ENCODE measurements around the gene TANGO6. TPM values are rescaled to one million over a fixed set of nuclear protein-coding genes. Genes with fewer than 3 reads are reported as not detected.
"Not testable (repeated sequence)": the region's sequence is repeated elsewhere in the genome, so short reads cannot be mapped to it uniquely, and the experiment has no call there.

TANGO6 gene
- total RNA-seq, 1 donor from 2014 or later: 25.3 TPM

GRCh38 chr16:69114976-69115355, 271.6 kb downstream of the TANGO6 start:
- intact Hi-C loops (cut with micrococcal nuclease): no loop called here

GRCh38 chr16:69115361-69115760, 272.0 kb downstream of the TANGO6 start:
- intact Hi-C loops (cut with micrococcal nuclease): no loop called here

GRCh38 chr16:69115837-69116236, 272.5 kb downstream of the TANGO6 start:
- intact Hi-C loops (cut with micrococcal nuclease): no loop called here

- intact Hi-C loops (cut with micrococcal nuclease): no loop called here
Observed at GRCh38 chr16:69116256-69116875, 273.0 kb downstream of the TANGO6 start.

GRCh38 chr16:69116906-69117305, 273.6 kb downstream of the TANGO6 start:
- intact Hi-C loops (cut with micrococcal nuclease): no loop called here

- intact Hi-C loops (cut with micrococcal nuclease): no loop called here
Observed at GRCh38 chr16:69118468-69118867, 275.1 kb downstream of the TANGO6 start.

GRCh38 chr16:69118994-69119393, 275.7 kb downstream of the TANGO6 start:
- intact Hi-C loops (cut with micrococcal nuclease): no loop called here

- intact Hi-C loops (cut with micrococcal nuclease): no loop called here
Observed at GRCh38 chr16:69119536-69119935, 276.2 kb downstream of the TANGO6 start.

GRCh38 chr16:69120096-69120664, 276.8 kb downstream of the TANGO6 start:
- intact Hi-C loops (cut with micrococcal nuclease): no loop called here

- intact Hi-C loops (cut with micrococcal nuclease): loop anchor here (1.0 kb wide), 3 partner anchors 222 to 596 kb away; no protein-coding TSS in a partner anchor
Observed at GRCh38 chr16:69123910-69124309, 280.6 kb downstream of the TANGO6 start.

- intact Hi-C loops (cut with micrococcal nuclease): loop anchor here (1.0 kb wide), 3 partner anchors 222 to 596 kb away; no protein-coding TSS in a partner anchor
Observed at GRCh38 chr16:69124406-69124805, 281.1 kb downstream of the TANGO6 start.

GRCh38 chr16:69124961-69125360, 281.6 kb downstream of the TANGO6 start:
- intact Hi-C loops (cut with micrococcal nuclease): loop anchor here (1.0 kb wide), 3 partner anchors 223 to 597 kb away; no protein-coding TSS in a partner anchor

- intact Hi-C loops (cut with micrococcal nuclease): no loop called here
Observed at GRCh38 chr16:69126221-69126620, 282.9 kb downstream of the TANGO6 start.

- intact Hi-C loops (cut with micrococcal nuclease): not testable (repeated sequence)
Observed at GRCh38 chr16:69126801-69127200, 283.5 kb downstream of the TANGO6 start.

- intact Hi-C loops (cut with micrococcal nuclease): no loop called here
Observed at GRCh38 chr16:69127966-69128510, 284.7 kb downstream of the TANGO6 start.

- intact Hi-C loops (cut with micrococcal nuclease): loop anchor here (5.0 to 10.0 kb wide), 2 partner anchors 632 to 1136 kb away; partner anchors contain the start of genes DPEP2 and WWP2
Observed at GRCh38 chr16:69130461-69130860, 287.1 kb downstream of the TANGO6 start.

- intact Hi-C loops (cut with micrococcal nuclease): loop anchor here (5.0 to 10.0 kb wide), 2 partner anchors 631 to 1137 kb away; partner anchors contain the start of genes DPEP2 and WWP2
Observed at GRCh38 chr16:69131167-69131838, 288.0 kb downstream of the TANGO6 start.

GRCh38 chr16:69131839-69132423, 288.6 kb downstream of the TANGO6 start:
- intact Hi-C loops (cut with micrococcal nuclease): loop anchor here (1.0 to 10.0 kb wide), 4 partner anchors 55 to 1137 kb away; partner anchors contain the start of genes DPEP2, SNTB2, TANGO6 and WWP2

GRCh38 chr16:69132424-69133252, 289.3 kb downstream of the TANGO6 start, which contains the start of the genes CHTF8 and UTP4:
Gene CHTF8 (minus strand): TSS chr16:69132588. CDS start chr16:69121458, 11,130 bp downstream.
Gene UTP4 (plus strand): TSS chr16:69132649. CDS start chr16:69133460, 811 bp downstream.
- intact Hi-C loops (cut with micrococcal nuclease): loop anchor here (1.0 to 10.0 kb wide), 4 partner anchors 55 to 1138 kb away; partner anchors contain the start of genes DPEP2, SNTB2, TANGO6 and WWP2

- intact Hi-C loops (cut with micrococcal nuclease): loop anchor here (2.0 to 10.0 kb wide), 3 partner anchors 291 to 1139 kb away; partner anchors contain the start of genes DPEP2, TANGO6 and WWP2
Observed at GRCh38 chr16:69133373-69133954, 290.1 kb downstream of the TANGO6 start.
